Stimulated activated naive CD8-positive, alpha-beta T cell treated with anti-CD3 and anti-CD28 coated beads, Interleukin-15, Interleukin-2, amounts not matched to agents 100 U/mL and 50 U/mL, for 24 hours (primary cell): ENCODE measurements around the gene WNT9A.
"Not testable (repeated sequence)": the region's sequence is repeated elsewhere in the genome, so short reads cannot be mapped to it uniquely, and the experiment has no call there.

Experiments used
- ATAC-seq: fragments of 150-1000 bp; cut with Tn5 transposase; one replicate; pipeline ENCODE4 v1.10.0; 2021
- DNase-seq: peaks from one replicate; pipeline ENCODE4 v3.0.0; 2021

WNT9A gene, protein sequence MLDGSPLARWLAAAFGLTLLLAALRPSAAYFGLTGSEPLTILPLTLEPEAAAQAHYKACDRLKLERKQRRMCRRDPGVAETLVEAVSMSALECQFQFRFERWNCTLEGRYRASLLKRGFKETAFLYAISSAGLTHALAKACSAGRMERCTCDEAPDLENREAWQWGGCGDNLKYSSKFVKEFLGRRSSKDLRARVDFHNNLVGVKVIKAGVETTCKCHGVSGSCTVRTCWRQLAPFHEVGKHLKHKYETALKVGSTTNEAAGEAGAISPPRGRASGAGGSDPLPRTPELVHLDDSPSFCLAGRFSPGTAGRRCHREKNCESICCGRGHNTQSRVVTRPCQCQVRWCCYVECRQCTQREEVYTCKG

DNA sequence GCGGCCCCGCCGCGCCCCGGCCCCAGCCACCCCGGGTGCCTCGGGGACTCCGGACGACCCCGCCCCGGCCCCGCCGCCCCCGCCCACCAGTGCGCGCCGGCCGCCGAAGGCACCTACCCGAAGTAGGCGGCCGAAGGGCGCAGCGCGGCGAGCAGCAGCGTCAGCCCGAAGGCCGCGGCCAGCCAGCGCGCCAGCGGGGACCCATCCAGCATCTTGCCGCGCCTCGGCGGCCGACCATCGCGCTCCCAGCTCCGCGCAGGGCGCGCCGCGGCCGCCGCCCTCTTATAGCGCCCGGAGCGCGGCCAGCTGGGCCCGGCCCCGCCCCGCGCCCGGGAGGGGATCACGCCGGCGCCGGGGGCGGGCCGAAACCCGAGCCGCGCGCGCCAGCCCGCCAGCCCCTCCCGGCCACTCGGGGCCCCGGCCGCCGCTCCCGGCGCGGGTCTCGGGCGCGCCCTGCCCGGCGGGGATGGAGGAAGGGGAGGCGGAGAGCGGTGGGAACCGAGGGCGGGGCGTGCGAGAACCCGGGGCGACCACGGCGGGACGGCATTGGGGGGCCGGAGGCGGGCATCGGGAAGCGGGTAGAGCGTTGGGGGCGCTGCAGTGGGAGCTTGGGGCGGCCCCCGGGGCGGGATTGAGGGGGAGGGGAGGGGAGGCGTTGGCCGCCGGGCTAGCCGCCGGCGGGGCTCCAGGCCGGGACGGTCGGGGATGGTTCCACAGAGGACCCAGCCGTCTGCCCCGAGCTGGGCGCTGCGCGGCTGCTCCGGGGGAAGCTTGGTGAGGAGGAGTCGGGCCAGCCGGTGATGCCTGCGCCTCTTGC is at the start of gene WNT9A:
Gene WNT9A (minus strand): TSS at position 257 of the 817 bp plus-strand sequence. CDS start 45 bp downstream, at position 212.
- ATAC-seq (peak; percentile 41), DNase-seq (peak; percentile 15)

DNA sequence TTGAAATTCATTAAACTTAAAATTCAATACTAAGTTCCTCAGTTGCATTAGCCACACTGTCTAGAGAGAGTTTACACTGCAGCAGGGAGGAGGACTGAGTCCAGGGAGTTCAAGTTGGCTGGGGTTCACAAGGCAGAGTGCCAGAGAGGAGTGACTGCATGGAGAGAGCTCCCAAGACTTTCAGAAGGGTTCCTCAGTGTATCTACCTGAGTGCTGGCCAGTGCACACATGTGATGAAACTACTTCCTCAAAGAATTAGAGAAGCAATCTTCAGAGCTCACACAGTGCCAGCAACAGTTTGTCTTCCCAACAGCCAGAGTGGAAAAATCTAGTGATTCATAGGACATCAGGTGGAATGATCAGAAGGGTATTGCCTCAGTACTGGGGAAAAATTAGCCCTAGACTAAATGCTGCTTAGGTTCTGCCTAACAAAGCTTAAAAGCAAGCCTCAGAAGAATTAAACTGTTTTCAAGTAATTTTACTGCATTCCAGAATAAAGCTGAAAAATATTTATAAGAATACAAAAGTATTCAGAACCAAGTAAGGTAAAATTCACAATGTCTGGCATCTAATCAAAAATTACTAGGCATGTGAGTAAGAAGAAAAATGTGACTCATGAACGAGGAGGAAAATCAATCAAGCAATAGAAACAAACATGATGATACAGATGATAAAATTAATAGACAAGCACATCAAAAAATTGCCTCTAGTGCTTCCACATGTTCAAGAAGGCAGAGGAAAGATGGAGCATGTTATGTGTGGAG is 48.6 kb upstream of the WNT9A start:
- DNase-seq: no peak
- no peak for ATAC-seq

DNA sequence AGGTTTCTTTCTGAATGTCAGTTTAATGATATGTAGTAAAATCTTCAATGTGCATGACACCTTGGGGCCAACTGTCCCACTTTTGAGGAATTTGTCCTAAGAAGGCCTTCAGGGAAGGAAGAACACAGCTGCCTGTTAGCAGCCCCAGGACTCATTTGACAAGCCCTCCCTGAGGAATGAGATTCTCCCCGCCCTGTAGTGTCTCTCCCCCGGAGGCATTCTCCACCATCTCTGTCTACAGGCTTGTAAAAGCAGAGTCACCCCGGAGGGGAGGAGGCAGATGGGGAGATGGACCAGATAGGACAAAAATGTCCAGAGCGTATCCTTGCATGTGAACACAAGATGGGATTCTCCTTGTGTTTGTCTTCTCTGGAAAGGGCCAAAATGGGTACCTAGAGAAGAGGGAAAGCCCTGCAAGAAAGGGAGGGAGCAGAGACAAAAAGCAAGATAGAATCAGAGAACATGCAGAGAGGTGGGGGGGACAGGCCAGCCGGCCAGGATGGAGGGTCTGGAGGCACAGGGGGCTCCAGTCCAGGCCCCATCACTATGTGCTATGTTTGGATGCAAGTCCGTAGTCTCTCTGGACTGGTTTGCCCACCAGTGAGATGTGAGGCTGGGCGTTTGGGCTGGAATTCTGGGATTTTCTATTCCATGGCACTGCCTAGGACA is 47.0 kb upstream of the WNT9A start:
- ATAC-seq (no peak), DNase-seq (no peak)

DNA sequence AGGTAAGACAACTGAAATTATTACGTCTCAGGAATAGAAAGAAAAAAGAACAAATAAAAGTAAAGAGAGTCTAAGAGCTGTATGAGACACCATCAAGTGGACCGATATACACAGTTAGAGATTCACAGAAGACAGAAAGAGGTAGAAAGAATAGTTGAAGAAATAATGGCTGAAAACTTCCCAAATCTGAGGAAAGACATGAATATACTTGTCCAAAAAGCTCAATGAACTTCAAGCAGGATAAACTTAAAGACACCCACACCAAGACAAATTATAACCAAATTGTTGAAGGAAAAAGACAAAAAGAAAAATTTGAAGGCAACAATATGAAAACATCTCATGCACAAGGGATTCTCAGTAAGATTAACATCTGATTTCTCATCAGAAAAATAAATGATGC is 39.4 kb upstream of the WNT9A start:
- ATAC-seq (no peak), DNase-seq (no peak)

DNA sequence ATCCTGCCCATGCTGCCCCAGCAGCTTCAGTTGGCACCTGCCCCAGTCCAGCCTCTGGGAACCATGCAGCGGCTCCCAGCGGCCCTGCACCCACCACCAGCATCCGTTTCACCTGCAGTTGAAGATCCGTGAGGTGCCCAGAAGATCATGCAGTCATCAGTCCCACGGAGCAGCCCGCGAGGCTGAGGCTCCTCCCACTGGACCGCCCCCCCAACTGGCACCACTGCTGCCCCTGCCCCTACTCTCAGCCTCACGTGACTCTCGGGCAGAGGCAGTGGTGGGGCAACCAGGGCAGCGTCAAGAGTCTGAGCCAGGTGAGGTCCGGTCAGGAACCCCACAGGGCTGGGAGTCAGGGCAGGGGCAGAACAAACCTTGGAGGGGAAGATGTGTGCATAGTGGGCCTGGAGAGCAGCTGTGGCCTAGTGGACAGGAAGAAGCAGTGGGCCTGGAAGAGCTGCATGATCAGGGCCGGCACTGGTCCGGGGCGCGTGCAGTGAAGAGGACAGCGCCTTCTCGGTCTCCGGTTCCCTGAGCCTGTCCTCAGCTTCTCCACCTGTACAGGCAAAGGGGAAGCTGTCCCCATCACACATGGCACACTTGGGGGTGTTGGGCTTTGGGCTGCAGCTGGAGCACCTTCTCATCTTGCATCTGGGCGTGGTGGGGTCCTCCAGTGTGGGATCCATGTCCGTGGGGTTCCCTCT is 28.0 kb upstream of the WNT9A start:
- ATAC-seq: not testable (repeated sequence)

DNA sequence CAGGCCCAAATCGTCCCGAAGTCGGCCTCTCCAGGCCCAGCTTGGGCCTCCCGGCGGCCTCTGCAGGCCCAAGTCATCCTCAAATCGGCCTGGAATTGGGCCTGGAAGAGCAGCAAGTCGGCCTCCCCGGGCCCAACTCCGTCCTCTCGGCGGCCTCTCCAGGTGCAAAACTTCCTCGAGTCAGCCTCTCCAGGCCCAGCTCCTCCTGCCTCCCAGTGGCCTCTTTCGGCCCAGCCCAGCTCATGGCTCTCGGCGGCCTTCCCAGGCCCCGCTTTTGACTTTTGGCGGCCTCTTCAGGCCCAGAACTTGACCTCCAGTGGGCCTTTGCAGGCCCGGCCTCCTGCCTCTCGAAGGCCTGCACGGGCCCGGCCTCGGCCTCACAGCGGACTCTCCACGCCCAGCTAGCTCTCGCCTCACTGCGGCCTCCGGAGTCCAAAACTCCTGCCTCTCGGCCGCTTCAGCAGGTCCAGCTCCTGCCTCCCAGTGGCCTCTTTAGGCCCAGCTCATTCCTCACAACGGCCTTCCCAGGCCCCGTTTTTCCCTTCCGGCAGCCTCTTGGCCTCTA is 26.1 kb upstream of the WNT9A start:
- DNase-seq, ATAC-seq: not testable (repeated sequence)

More for the DNA sequence above, 28.0 kb upstream of the WNT9A start:
- not testable (repeated sequence) for DNase-seq

DNA sequence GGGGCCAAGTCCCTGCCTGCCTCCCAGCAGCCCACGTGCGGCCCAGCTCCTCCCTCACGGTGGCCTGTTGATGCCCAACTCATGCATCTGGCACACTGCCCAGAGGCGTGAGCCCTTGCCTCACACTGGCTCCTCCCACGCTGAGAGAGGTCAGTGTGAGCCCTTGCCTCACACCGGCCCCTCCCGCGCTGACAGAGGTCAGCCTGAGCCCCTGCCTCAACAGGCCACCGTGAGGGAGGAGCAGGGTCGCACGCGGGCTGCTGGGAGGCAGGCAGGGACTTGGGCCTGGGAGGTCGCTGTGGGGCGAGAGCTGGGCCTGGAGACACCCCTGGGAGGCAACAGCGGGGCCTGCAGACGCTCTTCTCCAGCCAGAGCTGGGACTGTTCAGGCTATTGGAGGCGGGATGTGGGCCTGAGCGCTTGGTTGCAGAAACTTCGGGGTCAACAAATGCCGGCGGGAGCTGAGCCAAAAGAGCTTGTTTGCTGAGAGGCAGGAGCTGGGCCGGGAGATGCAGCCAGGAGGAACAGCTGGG is 25.2 kb upstream of the WNT9A start:
- not testable (repeated sequence) for DNase-seq, ATAC-seq

DNA sequence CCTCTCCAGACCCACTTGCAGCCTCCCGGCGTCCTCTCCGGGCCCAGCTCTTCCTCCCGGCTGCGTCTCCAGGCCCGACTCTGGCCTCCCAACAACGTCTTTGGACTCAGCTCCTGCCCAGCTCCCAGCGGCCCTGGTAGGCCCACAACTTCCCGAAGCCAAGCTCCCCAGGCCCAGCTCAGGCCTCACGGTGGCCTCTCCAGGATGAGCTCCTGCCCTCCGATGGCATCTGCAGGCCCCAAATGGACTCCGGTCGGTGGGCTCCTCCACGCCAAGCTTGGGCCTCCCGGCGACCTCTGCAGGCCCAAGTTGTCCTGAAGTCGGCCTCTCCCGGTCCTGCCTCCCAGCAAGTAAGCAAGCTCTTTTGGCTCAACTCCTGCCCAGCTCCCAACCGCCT is 24.5 kb upstream of the WNT9A start:
- not testable (repeated sequence) for ATAC-seq, DNase-seq

DNA sequence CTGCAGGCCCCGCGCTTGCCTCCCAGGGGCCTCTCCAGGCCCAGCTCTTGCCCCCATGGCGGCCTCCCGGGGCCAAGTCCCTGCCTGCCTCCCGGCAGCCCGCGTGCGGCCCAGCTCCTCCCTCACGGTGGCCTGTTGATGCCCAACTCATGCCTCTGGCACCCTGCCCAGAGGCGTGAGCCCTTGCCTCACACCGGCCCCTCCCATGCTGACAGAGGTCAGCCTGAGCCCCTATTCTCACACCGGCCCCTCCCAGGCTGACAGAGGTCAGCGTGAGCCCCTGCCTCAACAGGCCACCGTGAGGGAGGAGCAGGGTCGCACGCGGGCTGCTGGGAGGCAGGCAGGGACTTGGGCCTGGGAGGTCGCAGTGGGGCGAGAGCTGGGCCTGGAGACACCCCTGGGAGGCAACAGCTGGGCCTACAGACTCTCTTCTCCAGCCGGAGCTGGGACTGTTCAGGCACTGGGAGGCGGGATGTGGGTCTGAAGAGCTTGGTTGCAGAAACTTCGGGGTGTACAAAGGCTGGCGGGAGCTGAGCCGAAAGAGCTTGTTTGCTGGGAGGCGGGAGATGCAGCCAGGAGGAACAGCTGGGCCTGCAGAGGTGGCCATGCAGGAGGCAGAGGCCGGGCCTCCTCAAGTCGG is 24.0 kb upstream of the WNT9A start:
- DNase-seq, ATAC-seq: not testable (repeated sequence)

DNA sequence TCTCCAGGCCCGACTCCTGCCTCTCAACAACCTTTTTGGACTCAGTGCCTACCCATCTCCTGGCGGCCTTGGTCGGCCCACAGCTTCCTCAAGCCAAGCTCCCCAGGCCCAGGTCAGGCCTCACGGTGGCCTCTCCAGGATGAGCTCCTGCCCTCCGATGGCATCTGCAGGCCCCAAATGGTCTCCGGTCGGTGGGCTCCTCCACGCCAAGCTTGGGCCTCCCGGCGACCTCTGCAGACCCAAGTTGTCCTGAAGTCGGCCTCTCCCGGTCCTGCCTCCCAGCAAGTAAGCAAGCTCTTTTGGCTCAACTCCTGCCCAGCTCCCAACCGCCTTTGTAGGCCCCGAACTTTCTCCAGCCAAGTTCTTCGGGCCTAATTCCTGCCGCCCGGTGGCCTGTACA is 23.5 kb upstream of the WNT9A start:
- DNase-seq, ATAC-seq: not testable (repeated sequence)

DNA sequence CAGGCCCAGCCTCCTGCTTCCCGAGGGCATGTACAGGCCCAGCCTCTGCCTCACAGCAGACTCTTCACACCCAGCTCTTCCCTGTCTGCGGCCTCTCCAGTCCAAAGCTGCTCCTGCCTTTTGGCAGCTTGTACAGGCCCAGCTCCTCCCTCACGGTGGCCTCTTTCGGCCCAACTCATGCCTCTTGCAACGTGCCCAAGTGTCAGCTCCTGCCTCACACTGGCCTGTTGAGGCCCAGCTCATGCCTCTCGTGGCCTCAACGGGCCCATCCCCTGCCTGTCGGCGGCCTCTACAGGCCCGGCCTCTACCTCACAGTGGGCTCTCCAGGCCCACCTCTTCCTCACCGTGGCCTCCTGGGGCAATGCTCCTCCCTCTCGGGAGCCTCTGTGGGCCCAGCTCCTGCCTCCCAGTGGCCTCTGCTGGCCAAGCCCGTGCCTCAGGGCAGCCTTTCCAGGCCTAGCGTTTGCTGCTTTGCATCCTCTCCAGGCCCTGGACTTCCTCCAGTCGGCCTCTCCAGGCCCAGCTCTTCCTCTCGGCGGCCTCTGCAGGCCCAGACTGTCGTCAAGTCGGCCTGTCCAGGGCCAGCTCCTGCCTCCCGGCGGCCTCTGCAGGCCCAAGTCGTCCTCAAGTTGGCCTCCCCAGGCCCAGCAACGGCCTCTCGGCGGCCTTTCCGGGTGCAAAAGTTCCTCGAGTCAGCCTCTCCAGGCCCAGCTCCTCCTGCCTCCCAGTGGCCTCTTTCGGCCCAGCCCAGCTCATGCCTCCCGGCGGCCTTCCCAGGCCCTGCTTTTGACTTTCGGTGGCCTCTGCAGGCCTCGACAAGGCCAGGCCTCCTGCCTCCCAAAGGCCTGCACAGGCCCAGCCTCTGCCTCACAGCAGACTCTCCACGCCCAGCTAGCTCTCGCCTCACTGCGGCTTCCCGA is 22.6 kb upstream of the WNT9A start:
- not testable (repeated sequence) for ATAC-seq, DNase-seq

DNA sequence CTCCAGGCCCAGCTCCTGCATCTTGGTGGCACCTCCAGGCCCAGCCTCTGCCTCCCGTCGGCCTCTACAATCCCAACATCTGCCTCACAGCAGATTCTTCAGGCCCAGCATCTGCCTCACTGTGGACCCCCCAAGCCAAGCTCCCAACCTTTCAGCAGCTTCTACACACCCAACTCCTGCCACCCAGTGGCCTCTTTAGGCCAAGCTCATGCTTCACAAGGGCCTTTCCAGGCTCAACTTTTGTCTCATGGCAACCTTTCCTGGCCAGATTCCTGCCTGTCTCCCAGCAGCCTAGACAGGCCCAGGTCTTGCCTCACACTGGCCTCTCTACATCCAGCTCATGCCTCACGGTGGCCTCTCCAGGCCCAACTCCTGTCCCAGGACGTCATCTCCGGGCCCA is 20.1 kb upstream of the WNT9A start:
- not testable (repeated sequence) for DNase-seq, ATAC-seq

DNA sequence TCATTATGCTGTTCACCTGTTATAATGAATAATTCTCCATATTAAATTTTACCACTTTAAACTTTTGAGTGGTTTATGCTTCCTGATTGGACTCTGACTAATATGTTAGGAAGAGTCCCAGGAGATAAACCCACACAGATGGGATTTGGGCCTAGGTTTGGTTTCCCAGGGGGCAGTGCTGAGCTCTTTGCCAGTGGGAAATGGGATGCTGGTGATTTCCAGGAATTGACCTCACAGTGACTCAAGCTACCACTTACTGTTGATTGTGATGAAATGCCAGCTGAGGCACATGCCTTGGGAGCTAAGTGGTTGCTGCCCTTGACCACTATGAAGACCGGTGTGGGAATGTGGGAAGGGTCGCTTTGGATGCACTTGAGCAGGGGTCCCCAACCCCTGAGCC is 19.0 kb upstream of the WNT9A start:
- not testable (repeated sequence) for ATAC-seq

DNA sequence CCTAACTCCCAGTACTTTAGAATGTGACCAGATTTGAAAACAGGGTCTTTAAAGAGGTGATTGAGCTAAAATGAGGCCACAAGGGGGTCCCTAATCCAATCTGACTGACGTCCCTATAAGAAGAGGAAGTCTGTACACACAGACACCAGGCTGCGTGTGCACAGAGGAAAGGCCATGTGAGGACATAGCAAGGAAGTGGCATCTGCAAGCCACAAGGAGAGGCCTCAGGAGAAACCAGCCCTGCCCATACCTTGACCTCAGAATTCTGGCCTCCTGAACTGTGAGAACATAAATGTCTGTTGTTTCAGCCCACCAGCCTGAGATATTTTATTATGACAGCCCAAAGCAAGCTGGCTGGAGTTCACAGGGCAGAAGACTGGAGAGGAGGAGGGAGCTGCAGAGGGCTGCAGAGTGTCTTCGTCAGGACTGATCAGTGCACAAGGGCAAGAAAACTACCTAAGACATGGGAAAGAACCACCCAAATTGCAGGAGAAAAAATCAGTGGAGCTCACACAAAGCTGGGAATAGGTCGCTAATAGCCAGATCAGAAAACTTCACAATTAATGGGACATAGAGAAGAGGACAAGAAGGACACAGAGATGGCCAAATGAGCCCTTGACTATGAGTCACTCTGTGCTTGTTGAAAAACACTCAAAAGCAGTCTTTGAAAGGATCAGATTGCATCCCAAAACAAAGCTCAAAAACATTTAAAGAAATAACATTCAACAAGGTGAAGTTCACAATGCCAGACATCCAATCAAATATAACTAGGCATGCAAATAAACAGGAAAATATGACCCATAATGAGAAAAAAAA is 14.1 kb upstream of the WNT9A start:
- ATAC-seq: no peak
- no peak for DNase-seq

More for the DNA sequence above, 19.0 kb upstream of the WNT9A start:
- not testable (repeated sequence) for DNase-seq

DNA sequence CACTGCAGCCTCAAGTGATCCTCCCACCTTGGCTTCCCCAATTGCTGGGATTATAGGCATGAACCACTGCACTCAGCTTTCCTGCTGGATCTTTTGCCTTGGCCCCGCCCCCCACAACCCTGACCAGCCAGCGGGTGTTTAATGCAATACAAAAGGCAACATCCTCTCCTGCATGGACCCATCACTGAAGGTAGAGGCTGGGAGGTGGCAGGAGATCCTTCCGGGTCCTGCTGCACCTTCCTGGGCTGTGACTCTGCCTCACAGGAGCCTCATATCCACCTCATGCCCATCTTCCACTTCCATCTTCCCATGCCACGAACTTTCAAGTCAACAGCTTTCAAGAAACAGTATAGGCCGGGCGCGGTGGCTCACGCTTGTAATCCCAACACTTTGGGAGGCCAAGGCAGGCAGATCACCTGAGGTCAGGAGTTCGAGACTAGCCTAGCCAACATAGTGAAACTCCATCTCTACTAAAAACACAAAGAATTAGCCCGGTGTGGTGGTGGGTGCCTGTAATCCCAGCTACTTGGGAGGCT is 11.7 kb upstream of the WNT9A start:
- ATAC-seq (no peak), DNase-seq (no peak)

DNA sequence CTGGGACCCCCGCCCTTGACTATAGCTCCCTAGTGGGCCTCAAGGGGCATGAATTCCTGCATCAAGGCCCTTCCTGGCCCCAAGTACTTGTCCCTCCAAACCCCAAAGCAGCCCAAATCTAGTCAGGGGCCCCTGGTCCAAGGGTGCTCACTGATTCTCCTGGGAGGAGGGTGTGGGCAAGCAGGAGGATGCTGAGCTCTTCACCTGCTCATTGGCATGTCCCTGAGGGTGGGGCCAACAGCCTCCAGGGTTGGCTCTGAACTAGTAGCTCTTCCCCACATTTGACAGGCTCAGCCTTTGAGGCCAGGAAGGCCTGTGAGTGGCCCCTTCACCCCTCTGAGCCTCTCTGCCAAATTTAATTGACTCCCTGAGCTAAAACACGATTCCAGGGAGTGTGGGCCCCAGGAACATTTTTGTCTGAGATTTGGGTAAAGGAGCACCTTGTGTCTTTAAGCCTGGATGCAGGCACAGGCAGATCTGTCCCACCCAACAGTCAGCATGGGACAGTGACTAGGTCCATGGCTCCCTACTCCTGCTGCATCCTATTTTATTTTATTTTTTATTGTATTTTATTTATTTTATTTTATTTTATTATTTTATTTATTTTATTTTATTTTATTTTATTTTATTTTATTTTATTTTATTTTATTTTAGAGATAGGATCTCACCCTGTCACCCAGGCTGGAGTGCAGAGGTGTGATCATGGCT is 11.0 kb upstream of the WNT9A start:
- DNase-seq: no peak
- ATAC-seq: no peak

DNA sequence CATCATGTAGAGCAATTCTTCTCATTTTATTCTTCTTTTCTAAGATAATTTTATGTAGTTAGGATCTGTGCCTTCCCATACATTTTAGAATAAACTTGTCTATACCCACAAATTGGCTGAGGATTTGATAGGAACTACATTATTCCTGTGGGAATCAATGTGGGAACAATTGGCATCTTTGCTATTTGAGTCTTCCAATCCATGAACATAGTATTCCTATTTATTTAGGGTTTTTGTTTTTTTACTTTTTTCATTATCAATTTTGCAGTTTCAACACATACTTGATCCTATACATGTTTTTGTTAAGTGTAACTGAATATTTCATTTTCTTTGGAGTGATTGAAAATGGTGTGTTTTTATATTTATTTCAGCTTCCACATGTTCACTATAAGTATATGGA is 8.1 kb upstream of the WNT9A start:
- DNase-seq: no peak

More for the DNA sequence above, 8.1 kb upstream of the WNT9A start:
- no peak for ATAC-seq
